Pancreas (tissue), 10 donors: Measurements from ENCODE around the gene MT1E. TPM values are rescaled to one million over a fixed set of nuclear protein-coding genes. Genes with fewer than 3 reads are reported as not detected.

Experiments
- ATAC-seq, 4 donors: fragments of 200-7000 bp; cut with Tn5 transposase; one replicate each; pipeline versions ENCODE4 v1.8.0 to v1.9.1; 2020; ENCODE audit warnings: mild to moderate bottlenecking in 4 of 4, moderate library complexity in 4 of 4
- DNase-seq, 6 donors: peaks; one replicate each; pipeline ENCODE4 v3.0.0-alpha.2; 2020
- FAIRE-seq: peaks from 2 replicates; lab custom pipeline; 2012; peaks lifted over from hg19 to GRCh38; lab: Jason Lieb, UNC
- H3K27ac ChIP-seq, 4 donors: fragments of 200-600 bp; sonication (generic); 1 replicate in 3 of 4; 2 replicates in 1 of 4; pipeline versions ENCODE4 v1.5.0 to v1.8.0; 2020
- H3K27me3 ChIP-seq, 4 donors: fragments of 200-600 bp; one replicate each; pipeline ENCODE4 v1.8.0; 2021
- H3K36me3 ChIP-seq, 3 donors: fragments of 200-600 bp; sonication (generic) in 1 of 3; one replicate each; pipeline versions ENCODE4 v1.5.0 to v1.8.0; 2020 to 2021
- H3K4me1 ChIP-seq, 3 donors: fragments of 200-600 bp; one replicate each; pipeline ENCODE4 v1.8.0; 2021
- H3K4me3 ChIP-seq, 4 donors: fragments of 200-600 bp; sonication (generic) in 2 of 4; one replicate each; pipeline versions ENCODE4 v1.5.0 to v1.8.0; 2020 to 2021
- H3K9me3 ChIP-seq, 4 donors: fragments of 200-600 bp; one replicate each; pipeline ENCODE4 v1.8.0; 2021
- CTCF ChIP-seq, 4 donors: fragments of 200-600 bp; sonication (generic) in 3 of 4; IDR thresholded peaks; one replicate each; pipeline versions ENCODE4 v1.5.0 to v1.8.0; 2021; ENCODE audit warnings: antibody characterized with exemption in 4 of 4
- WGBS, 2 donors: extraction: QIAGEN DNeasy Blood & Tissue Kit; methylation state at CpG; one replicate each; pipeline ENCODE4 v1.1.7; 2013; 5-methylcytosine and 5-hydroxymethylcytosine counted together
- intact Hi-C, 3 donors: fragments of 100-400 bp; cut with DNase I; formaldehyde crosslinking; loops; one replicate each; pipeline versions ENCODE4 v1.11.1 to v1.14.2; 2022
- polyA plus RNA-seq, 2 donors: library from polyadenylated mRNA; stranded (reverse); fragments of 200-250 nt; gene quantifications; one replicate each; pipeline ENCODE4 v1.2.3, GENCODE V29; 2013
- total RNA-seq, 6 donors: library from RNA; stranded (reverse); fragmentation: NEBNext Ultra II Directional in 4 of 6; extraction: Animal tissue kit (Norgen Biotek cat#: 25700) in 4 of 6; gene quantifications; one replicate each; pipeline versions ENCODE4 v1.2.1 to v1.2.4, GENCODE V29; 2021 to 2023
- donor health status: healthy with polysubstance abuse.
- donor health status: DM: no; HTN: no; CAD: no; lungs with moderate emphysema.
- donor health status: DM: no; HTN: no; CAD: no.
- donor health status: control.
- donor health status: control.
- donor health status: Bipolar disorder and iron deficiency.
- donor health status: DM: yes; HTN: yes; CAD: no.
- donor health status: DM: no; HTN: no; CAD: no.
- donor health status: DM: no; HTN: no; CAD: no.
- donor health status: DM: yes; HTN: yes; CAD: no.

Gene MT1E
- total and polyA plus RNA-seq, 8 donors = 36.1 to 646 (median 203) TPM

GRCh38 chr16:56653218-56653617 lies 27.6 kb downstream of the MT1E start:
- Histone ChIP-seq H3K9me3 (no peaks in the 10 kb centered on the region), H3K27me3 (no peaks in the 10 kb centered on the region), H3K36me3 (no peaks in the 10 kb centered on the region), H3K4me1 (peaks cover 0 to under 1% (median 0%) of the 10 kb centered on the region in 3 donors), H3K4me3 (no peak overlapping the region), H3K27ac (no peak overlapping the region)
- intact Hi-C loops = no loop called here
- TF ChIP-seq CTCF (IDR thresholded peaks at IDR 0.05) = no peak
- DNase-seq = no peak
- 83 to 91% methylated on average over 7 of the region's 7 CpGs for WGBS, 2 donors
- no peak for FAIRE-seq
- ATAC-seq = no peak

- Histone ChIP-seq H3K9me3 (no peaks in the 10 kb centered on the region), H3K4me1 (peaks cover 4 to 12% (median 6%) of the 10 kb centered on the region in 3 donors), H3K36me3 (no peaks in the 10 kb centered on the region), H3K27ac (peak within 1 kb of the TSS; percentile 79 to 90 (median 84)), H3K4me3 (peak within 1 kb of the TSS; percentile 48 to 83 (median 64)), H3K27me3 (no peaks in the 10 kb centered on the region)
- peak; percentile 93 to 97 (median 96) for DNase-seq
- intact Hi-C loops = no loop called here
- FAIRE-seq = no peak
- TF ChIP-seq CTCF (IDR thresholded peaks at IDR 0.05) = no peak
- peak; percentile 92 to 96 (median 95) for ATAC-seq
- WGBS, 2 donors = 1% methylated on average over 41 to 46 of the region's 46 CpGs
These were observed 32.2 kb downstream of the MT1E start, which contains the start of gene MT1F for GRCh38 chr16:56657555-56658326. Gene MT1F, plus strand, starts transcription at chr16:56657959. Its CDS starts 100 bp downstream, at chr16:56658059.

GRCh38 chr16:56658327-56658875 lies 32.8 kb downstream of the MT1E start:
- FAIRE-seq (no peak), DNase-seq (peak in 3 of 6 donors; percentile 66 to 69 (median 68)), ATAC-seq (peak in 3 of 4 donors; percentile 10 to 24 (median 16))
- peak overlapping the region; percentile 48 to 83 (median 64) for H3K4me3 ChIP-seq
- no peaks in the 10 kb centered on the region for H3K36me3 ChIP-seq
- H3K9me3 ChIP-seq = no peaks in the 10 kb centered on the region
- TF ChIP-seq CTCF (IDR thresholded peaks at IDR 0.05) = no peak
- H3K27ac ChIP-seq = peak overlapping the region; percentile 79 to 90 (median 84)
- peaks cover 4 to 12% (median 6%) of the 10 kb centered on the region in 3 donors for H3K4me1 ChIP-seq
- intact Hi-C loops = no loop called here
- no peaks in the 10 kb centered on the region for H3K27me3 ChIP-seq
- WGBS, 2 donors = 2 to 6% methylated on average over 10 of the region's 10 CpGs

- no peaks in the 10 kb centered on the region for H3K36me3 ChIP-seq
- ATAC-seq (no peak), DNase-seq (no peak), FAIRE-seq (no peak)
- no peak for TF ChIP-seq CTCF (IDR thresholded peaks at IDR 0.05)
- H3K9me3 ChIP-seq = no peaks in the 10 kb centered on the region
- H3K27me3 ChIP-seq = no peaks in the 10 kb centered on the region
- 61 to 62% methylated on average over 47 to 48 of the region's 48 CpGs for WGBS, 2 donors
- H3K27ac ChIP-seq = no peak overlapping the region
- H3K4me1 ChIP-seq = peaks cover 4 to 14% (median 6%) of the 10 kb centered on the region in 3 donors
- intact Hi-C loops = no loop called here
- no peak overlapping the region for H3K4me3 ChIP-seq
These were observed 37.1 kb downstream of the MT1E start for GRCh38 chr16:56662357-56663354.
